Measurements from ENCODE around the gene SRPK2.

- TF ChIP-seq CTCF (IDR thresholded peaks at IDR 0.05): no peak
- TF ChIP-seq POLR2A (IDR thresholded peaks at IDR 0.05): no peak
- no peak for TF ChIP-seq POLR2AphosphoS5 (IDR thresholded peaks at IDR 0.05)
These were observed 269.8 kb downstream of the SRPK2 start for GRCh38 chr7:105118612-105119600.
